Heart left ventricle (tissue), 16 donors: ENCODE results near the gene PTH2R. TPM values are rescaled to one million over a fixed set of nuclear protein-coding genes. Genes with fewer than 3 reads are reported as not detected.

Source experiments
- ATAC-seq, 4 donors: fragments of 200-7000 bp; cut with Tn5 transposase; one replicate each; pipeline ENCODE4 v1.9.1; 2020 to 2022; ENCODE audit warnings: moderate library complexity in 4 of 4, mild to moderate bottlenecking in 3 of 4, moderate number of reproducible peaks in 1 of 4
- DNase-seq, 5 donors: peaks; one replicate each; pipeline ENCODE4 v3.0.0-alpha.2; 2020
- H3K27ac ChIP-seq, 12 donors: fragments of 200-600 bp; sonication (generic) in 4 of 12; one replicate each; pipeline versions ENCODE4 v1.5.0 to v1.8.0; 2016 to 2022; ENCODE audit warnings: mild to moderate bottlenecking in 2 of 12
- H3K27me3 ChIP-seq, 9 donors: fragments of 200-600 bp; sonication (generic) in 2 of 9; one replicate each; pipeline versions ENCODE4 v1.5.1 to v1.8.0; 2016 to 2022; ENCODE audit warnings: mild to moderate bottlenecking in 3 of 9
- H3K36me3 ChIP-seq, 9 donors: fragments of 200-600 bp; sonication (generic) in 2 of 9; one replicate each; pipeline versions ENCODE4 v1.5.0 to v1.8.0; 2018 to 2022; ENCODE audit warnings: mild to moderate bottlenecking in 2 of 9
- H3K4me1 ChIP-seq, 12 donors: fragments of 200-600 bp; sonication (generic) in 4 of 12; one replicate each; pipeline versions ENCODE4 v1.5.0 to v1.8.0; 2016 to 2022; ENCODE audit warnings: mild to moderate bottlenecking in 3 of 12
- H3K4me3 ChIP-seq, 12 donors: fragments of 200-600 bp; sonication (generic) in 4 of 12; one replicate each; pipeline versions ENCODE4 v1.5.0 to v1.8.0; 2017 to 2022; ENCODE audit warnings: mild to moderate bottlenecking in 9 of 12, moderate library complexity in 4 of 12
- H3K9me3 ChIP-seq, 12 donors: fragments of 200-600 bp; sonication (generic) in 4 of 12; one replicate each; pipeline versions ENCODE4 v1.5.0 to v1.8.0; 2016 to 2022; ENCODE audit warnings: mild to moderate bottlenecking in 1 of 12
- CTCF ChIP-seq, 12 donors: fragments of 200-600 bp; sonication (generic) in 4 of 12; IDR thresholded peaks; one replicate each; pipeline versions ENCODE4 v1.5.0 to v1.8.0; 2018 to 2022; ENCODE audit warnings: antibody characterized with exemption in 12 of 12, mild to moderate bottlenecking in 5 of 12
- POLR2A ChIP-seq, 2 donors: fragments of 450-650 bp; IDR thresholded peaks; one replicate each; pipeline ENCODE4 v1.6.1; 2017; ENCODE audit warnings: antibody characterized with exemption in 2 of 2, mild to moderate bottlenecking in 2 of 2, moderate library complexity in 2 of 2
- WGBS, 4 donors: extraction: QIAGEN DNeasy Blood & Tissue Kit in 2 of 4; methylation state at CpG; one replicate each; pipeline versions ENCODE4 v1.1.5 to v1.1.7; 2013 to 2018; 5-methylcytosine and 5-hydroxymethylcytosine counted together
- intact Hi-C, 10 donors: fragments of 100-400 bp; cut with DNase I; formaldehyde crosslinking; loops; one replicate each; pipeline versions ENCODE4 v1.11.1 to v1.14.2; 2022
- polyA plus RNA-seq, 2 donors: library from polyadenylated mRNA; stranded (reverse); fragments of 200-250 nt; gene quantifications; one replicate each; pipeline ENCODE4 v1.2.3, GENCODE V29; 2013
- total RNA-seq, 9 donors: library from RNA; depleted of rRNA in 2 of 9; stranded (reverse); fragments of >200 nt in 2 of 9; fragmentation: NEBNext Ultra II Directional in 3 of 9; extraction: Animal tissue kit (Norgen Biotek cat#: 25700) in 3 of 9; gene quantifications; one replicate each; pipeline versions ENCODE4 v1.1.0 to v1.2.4, GENCODE V29; 2016 to 2023
- donor health status: ischemic (EF 13 %, LVEDD 7.1; RV severe dilation, severe dysfunction).
- donor health status: healthy with polysubstance abuse.
- donor health status: DM: no; HTN: yes; CAD: no.
- donor health status: DM: no; HTN: no; CAD: no.
- donor health status: ischemic (EF 25% LVEDD 6.9; RV normal size, moderate dysfunction).
- donor health status: ischemic (EF 25% LVEDD 5.7; RV mildly dilated, moderate dysfunction).
- donor health status: healthy.
- donor health status: DM: yes; HTN: yes; CAD: no.
- donor health status: ischemic (EF 35%, LVEDD 5.7; RV mildly dilated, moderate dysfunction).
- donor health status: nonischemic (EF 11% LVEDD 7.7; RV severe dilation, severe dysfunction).
- donor health status: DM: yes; HTN: yes; CAD: no.
- donor health status: PGD.
- donor health status: ischemic (EF 29% LVEDD 5.4; RV normal size, mild dysfunction).
- donor health status: nonischemic (EF 23%, LVEDD 6.1; RV moderate dilation, normal function).

Gene PTH2R
- total and polyA plus RNA-seq, 11 donors, result 0.11 to 0.34 TPM; not detected in 9

GRCh38 chr2:208359632-208359986 is 47.0 kb upstream of the PTH2R start:
- H3K27me3 ChIP-seq, result no peaks in the 10 kb centered on the region
- H3K36me3 ChIP-seq, result peaks cover 0 to 41% (median 23%) of the 10 kb centered on the region in 9 donors
- peak overlapping the region in 2 of 12 donors; percentile 24 to 33 for H3K4me3 ChIP-seq
- DNase-seq (peak in 1 of 5 donors; percentile 62), ATAC-seq (peak; percentile 32 to 74 (median 40))
- H3K9me3 ChIP-seq, result peaks cover 0 to 7% (median 0%) of the 10 kb centered on the region in 12 donors
- no peak overlapping the region for H3K27ac ChIP-seq
- intact Hi-C loops, result no loop called here
- no peaks in the 10 kb centered on the region for H3K4me1 ChIP-seq
- no peak for TF ChIP-seq CTCF (IDR thresholded peaks at IDR 0.05)
- TF ChIP-seq POLR2A (IDR thresholded peaks at IDR 0.05), result no peak
- 85 to 90% (median 88%) methylated on average over 16 to 17 of the region's 17 CpGs for WGBS, 4 donors

- ATAC-seq (peak in 1 of 4 donors; percentile 57), DNase-seq (no peak)
- Histone ChIP-seq H3K4me1 (no peaks in the 10 kb centered on the region), H3K9me3 (peaks cover 0 to 16% (median 0%) of the 10 kb centered on the region in 12 donors), H3K27ac (no peak overlapping the region), H3K27me3 (no peaks in the 10 kb centered on the region), H3K4me3 (no peak overlapping the region), H3K36me3 (peaks cover 0 to 32% (median 15%) of the 10 kb centered on the region in 9 donors)
- WGBS, 4 donors, result 94 to 96% (median 94%) methylated on average over 26 to 48 of the region's 48 CpGs
- no peak for TF ChIP-seq CTCF (IDR thresholded peaks at IDR 0.05)
- no peak for TF ChIP-seq POLR2A (IDR thresholded peaks at IDR 0.05)
- intact Hi-C loops, result no loop called here
Measured at GRCh38 chr2:208360259-208361076, 46.1 kb upstream of the PTH2R start.

- Histone ChIP-seq H3K4me1 (no peaks in the 10 kb centered on the region), H3K9me3 (peaks cover 0 to 16% (median 0%) of the 10 kb centered on the region in 12 donors), H3K36me3 (peaks cover 0 to 26% (median 9%) of the 10 kb centered on the region in 9 donors), H3K27me3 (no peaks in the 10 kb centered on the region), H3K27ac (no peak overlapping the region), H3K4me3 (no peak overlapping the region)
- TF ChIP-seq CTCF (IDR thresholded peaks at IDR 0.05) (no peak), POLR2A (IDR thresholded peaks at IDR 0.05) (no peak)
- WGBS, 4 donors, result 96 to 100% (median 98%) methylated on average over 7 to 9 of the region's 9 CpGs
- intact Hi-C loops, result no loop called here
- peak in 1 of 4 donors; percentile 21 for ATAC-seq
- no peak for DNase-seq
Measured at GRCh38 chr2:208361077-208361441, 45.5 kb upstream of the PTH2R start.

- DNase-seq, result no peak
- WGBS, 4 donors, result 71 to 81% (median 73%) methylated on average over 2 of the region's 2 CpGs
- Histone ChIP-seq H3K9me3 (peaks cover 0 to 16% (median 0%) of the 10 kb centered on the region in 12 donors), H3K4me1 (no peaks in the 10 kb centered on the region), H3K4me3 (no peak overlapping the region), H3K27me3 (no peaks in the 10 kb centered on the region), H3K36me3 (peaks cover 0 to 6% (median 0%) of the 10 kb centered on the region in 9 donors), H3K27ac (no peak overlapping the region)
- TF ChIP-seq POLR2A (IDR thresholded peaks at IDR 0.05), result no peak
- no peak for TF ChIP-seq CTCF (IDR thresholded peaks at IDR 0.05)
- no peak for ATAC-seq
- intact Hi-C loops, result no loop called here
Measured at GRCh38 chr2:208363485-208363884, 43.1 kb upstream of the PTH2R start.
